HS-27A (cell line): ENCODE results near the gene HDAC10.
A peak's percentile ranks its signal among the peaks of the same experiment; 100 is the strongest.

Source experiments
- DNase-seq: peaks from one replicate; pipeline ENCODE4 v3.0.0-alpha.2; 2012; ENCODE audit warnings: low read depth, missing footprints

The HDAC10 gene

GRCh38 chr22:50201191-50202129, 49.6 kb downstream of the HDAC10 start:
- no peak for DNase-seq

- DNase-seq = peak; percentile 42
Observed at GRCh38 chr22:50200461-50201190, 50.4 kb downstream of the HDAC10 start, which contains the start of gene SELENOO. Gene SELENOO, plus strand, starts transcription at chr22:50201011. Its CDS starts 26 bp downstream, at chr22:50201037.

- no peak for DNase-seq
Observed at GRCh38 chr22:50199829-50200460, 51.1 kb downstream of the HDAC10 start.

- DNase-seq = no peak
Observed at GRCh38 chr22:50199251-50199721, 51.8 kb downstream of the HDAC10 start.

- DNase-seq = no peak
Observed at GRCh38 chr22:50198624-50199017, 52.4 kb downstream of the HDAC10 start.

- no peak for DNase-seq
Observed at GRCh38 chr22:50197856-50198623, 53.0 kb downstream of the HDAC10 start.

GRCh38 chr22:50197000-50197800, 53.9 kb downstream of the HDAC10 start:
- DNase-seq = no peak

- no peak for DNase-seq
Observed at GRCh38 chr22:50196256-50196655, 54.8 kb downstream of the HDAC10 start.
